Neural cell (in vitro differentiated cells): ENCODE results near the gene ACAN.

Experiments
- EZH2 ChIP-seq: fragments of 200-600, 300-800 bp; shearing (Covaris generic), sonication (generic); IDR thresholded peaks from 2 replicates; pipeline ENCODE4 v1.6.1; 2014; ENCODE audit warnings: antibody characterized with exemption, low read length, borderline replicate concordance, mild to moderate bottlenecking; ENCODE audit not compliant: insufficient read depth, poor library complexity, severe bottlenecking
- POLR2AphosphoS5 ChIP-seq: IDR thresholded peaks from 2 replicates; pipeline ENCODE4 v1.6.1; 2012
- REST ChIP-seq: IDR thresholded peaks from 2 replicates; pipeline ENCODE4 v1.6.1; 2012; ENCODE audit warnings: borderline replicate concordance
- TF ChIP-seq, protein P1 (sequence below): fragments of 450-650 bp; IDR thresholded peaks from 2 replicates; pipeline ENCODE4 v1.5.1; 2014; ENCODE audit warnings: antibody characterized with exemption, mild to moderate bottlenecking, moderate library complexity; ENCODE audit not compliant: poor library complexity, severe bottlenecking

GRCh38 chr15:88788036-88788435 lies 15.2 kb upstream of the ACAN start:
- TF ChIP-seq, protein P1, sequence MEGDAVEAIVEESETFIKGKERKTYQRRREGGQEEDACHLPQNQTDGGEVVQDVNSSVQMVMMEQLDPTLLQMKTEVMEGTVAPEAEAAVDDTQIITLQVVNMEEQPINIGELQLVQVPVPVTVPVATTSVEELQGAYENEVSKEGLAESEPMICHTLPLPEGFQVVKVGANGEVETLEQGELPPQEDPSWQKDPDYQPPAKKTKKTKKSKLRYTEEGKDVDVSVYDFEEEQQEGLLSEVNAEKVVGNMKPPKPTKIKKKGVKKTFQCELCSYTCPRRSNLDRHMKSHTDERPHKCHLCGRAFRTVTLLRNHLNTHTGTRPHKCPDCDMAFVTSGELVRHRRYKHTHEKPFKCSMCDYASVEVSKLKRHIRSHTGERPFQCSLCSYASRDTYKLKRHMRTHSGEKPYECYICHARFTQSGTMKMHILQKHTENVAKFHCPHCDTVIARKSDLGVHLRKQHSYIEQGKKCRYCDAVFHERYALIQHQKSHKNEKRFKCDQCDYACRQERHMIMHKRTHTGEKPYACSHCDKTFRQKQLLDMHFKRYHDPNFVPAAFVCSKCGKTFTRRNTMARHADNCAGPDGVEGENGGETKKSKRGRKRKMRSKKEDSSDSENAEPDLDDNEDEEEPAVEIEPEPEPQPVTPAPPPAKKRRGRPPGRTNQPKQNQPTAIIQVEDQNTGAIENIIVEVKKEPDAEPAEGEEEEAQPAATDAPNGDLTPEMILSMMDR, result no peak
- TF ChIP-seq EZH2, result no peak
- no peak for TF ChIP-seq REST
- TF ChIP-seq POLR2AphosphoS5, result no peak
